ENCODE data around the gene HOXB13.

The HOXB13 gene

GRCh38 chr17:48737330-48738043, 8.9 kb upstream of the HOXB13 start:
- Histone ChIP-seq H3K9me3 (ENCODE audit: control insufficient read depth, low read length) (no peaks in the 10 kb centered on the region), H3K79me2 (no peaks in the 10 kb centered on the region), H2AFZ (no peak overlapping the region), H3K4me1 (no peaks in the 10 kb centered on the region), H3K4me3 (ENCODE audit: low read depth, low read length) (no peak overlapping the region), H3K4me2 (ENCODE audit: low read length) (no peak overlapping the region), H3K27ac (no peak overlapping the region), H3K27me3 (ENCODE audit: control insufficient read depth, insufficient read depth, low read length) (peaks cover 16% of the 10 kb centered on the region), H3K9ac (no peak overlapping the region), H3K36me3 (ENCODE audit: control insufficient read depth, insufficient read depth, low read length) (no peaks in the 10 kb centered on the region)
- TF ChIP-seq CTCF (IDR thresholded peaks at IDR 0.05): no peak

GRCh38 chr17:48735062-48735351, 6.5 kb upstream of the HOXB13 start:
- H3K4me3 ChIP-seq (ENCODE audit: low read depth, low read length): no peak overlapping the region
- H2AFZ ChIP-seq: no peak overlapping the region
- H3K9me3 ChIP-seq (ENCODE audit: control insufficient read depth, low read length): no peaks in the 10 kb centered on the region
- H3K27ac ChIP-seq: no peak overlapping the region
- H3K4me1 ChIP-seq: no peaks in the 10 kb centered on the region
- peaks cover 19% of the 10 kb centered on the region for H3K27me3 ChIP-seq (ENCODE audit: control insufficient read depth, insufficient read depth, low read length)
- H3K36me3 ChIP-seq (ENCODE audit: control insufficient read depth, insufficient read depth, low read length): no peaks in the 10 kb centered on the region
- H3K4me2 ChIP-seq (ENCODE audit: low read length): no peak overlapping the region
- H3K79me2 ChIP-seq: no peaks in the 10 kb centered on the region
- TF ChIP-seq CTCF (IDR thresholded peaks at IDR 0.05): no peak
- H3K9ac ChIP-seq: no peak overlapping the region

- Histone ChIP-seq H3K79me2 (no peaks in the 10 kb centered on the region), H3K27ac (no peak overlapping the region), H3K27me3 (ENCODE audit: control insufficient read depth, insufficient read depth, low read length) (peaks cover 19% of the 10 kb centered on the region), H3K9me3 (ENCODE audit: control insufficient read depth, low read length) (no peaks in the 10 kb centered on the region), H3K36me3 (ENCODE audit: control insufficient read depth, insufficient read depth, low read length) (no peaks in the 10 kb centered on the region), H3K4me1 (no peaks in the 10 kb centered on the region), H3K4me3 (ENCODE audit: low read depth, low read length) (no peak overlapping the region), H3K4me2 (ENCODE audit: low read length) (no peak overlapping the region), H3K9ac (no peak overlapping the region), H2AFZ (no peak overlapping the region)
- no peak for TF ChIP-seq CTCF (IDR thresholded peaks at IDR 0.05)
Observed at GRCh38 chr17:48734333-48735061, 5.9 kb upstream of the HOXB13 start.

- Histone ChIP-seq H3K36me3 (ENCODE audit: control insufficient read depth, insufficient read depth, low read length) (no peaks in the 10 kb centered on the region), H3K9ac (no peak overlapping the region), H3K4me2 (ENCODE audit: low read length) (no peak overlapping the region), H3K27me3 (ENCODE audit: control insufficient read depth, insufficient read depth, low read length) (peaks cover 19% of the 10 kb centered on the region), H2AFZ (no peak overlapping the region), H3K4me3 (ENCODE audit: low read depth, low read length) (no peak overlapping the region), H3K27ac (no peak overlapping the region), H3K79me2 (no peaks in the 10 kb centered on the region), H3K9me3 (ENCODE audit: control insufficient read depth, low read length) (no peaks in the 10 kb centered on the region), H3K4me1 (no peaks in the 10 kb centered on the region)
- TF ChIP-seq CTCF (IDR thresholded peaks at IDR 0.05): no peak
Observed at GRCh38 chr17:48733632-48734328, 5.2 kb upstream of the HOXB13 start.

Data from parathyroid adenoma (tissue), 2 donors.